Esophagus squamous epithelium (tissue), 5 donors: ENCODE results near the gene PTOV1. TPM values are rescaled to one million over a fixed set of nuclear protein-coding genes. Genes with fewer than 3 reads are reported as not detected.

Experiments
- DNase-seq: peaks from one replicate; lab custom pipeline; 2025; lab: John Stamatoyannopoulos, UW
- H3K27ac ChIP-seq, 4 donors: fragments of 200-600 bp; sonication (generic); one replicate each; pipeline ENCODE4 v1.5.1; 2016 to 2019; ENCODE audit warnings: mild to moderate bottlenecking in 1 of 4
- H3K27me3 ChIP-seq, 4 donors: fragments of 200-600 bp; sonication (generic); 1 replicate in 3 of 4; 2 replicates in 1 of 4; pipeline versions ENCODE4 v1.5.1 to v1.6.0; 2017 to 2021; ENCODE audit warnings: antibody characterized with exemption in 1 of 4
- H3K36me3 ChIP-seq, 3 donors: fragments of 200-600 bp; sonication (generic); one replicate each; pipeline ENCODE4 v1.5.1; 2016 to 2019
- H3K4me1 ChIP-seq, 3 donors: fragments of 200-600 bp; sonication (generic); one replicate each; pipeline ENCODE4 v1.5.1; 2017 to 2019
- H3K4me3 ChIP-seq, 4 donors: fragments of 200-600 bp; sonication (generic); 1 replicate in 3 of 4; 2 replicates in 1 of 4; pipeline ENCODE4 v1.5.1; 2016 to 2019; ENCODE audit warnings: mild to moderate bottlenecking in 2 of 4, moderate library complexity in 1 of 4
- H3K9me3 ChIP-seq, 3 donors: fragments of 200-600 bp; sonication (generic); one replicate each; pipeline ENCODE4 v1.5.1; 2016 to 2019
- CTCF ChIP-seq, 6 experiments: fragments of 450-650 bp in 4 of 6; fragments of 200-600 bp in 2 of 6; sonication (generic) in 2 of 6; IDR thresholded peaks; one replicate each; pipeline ENCODE4 v1.5.1; 2016 to 2019; ENCODE audit warnings: antibody characterized with exemption in 6 of 6, mild to moderate bottlenecking in 4 of 6, moderate library complexity in 4 of 6
- POLR2A ChIP-seq, 4 donors: fragments of 450-650 bp; IDR thresholded peaks; one replicate each; pipeline ENCODE4 v1.6.1; 2017; ENCODE audit warnings: antibody characterized with exemption in 4 of 4, mild to moderate bottlenecking in 4 of 4, moderate library complexity in 3 of 4
- WGBS, 2 donors: methylation state at CpG; one replicate each; pipeline ENCODE4 v1.1.5; 2018; 5-methylcytosine and 5-hydroxymethylcytosine counted together
- intact Hi-C: fragments of 100-400 bp; cut with DNase I; formaldehyde crosslinking; loops from one replicate; pipeline ENCODE4 v1.15.0; 2022
- total RNA-seq, 4 donors: library from RNA; depleted of rRNA; stranded (reverse); fragments of >200 nt; gene quantifications; one replicate each; pipeline ENCODE4 v1.1.0, GENCODE V29; 2016
- donor health status: DM: yes; HTN: yes; CAD: no.

The PTOV1 gene
- total RNA-seq, 4 donors from 2014 or later = 31.3 to 57.0 (median 45.2) TPM

- peak; percentile 93 for DNase-seq
- no peaks in the 10 kb centered on the region for H3K9me3 ChIP-seq
- peak overlapping the region; percentile 86 to 99 (median 94) for H3K4me3 ChIP-seq
- no peaks in the 10 kb centered on the region for H3K27me3 ChIP-seq
- intact Hi-C loops = loop anchor here (10.0 kb wide), 1 partner anchor 62 kb away; the partner anchor contains the start of genes FUZ and MED25
- TF ChIP-seq POLR2A (IDR thresholded peaks at IDR 0.05) = peak in 2 of 4 donors; percentile 21 to 50
- no peak for TF ChIP-seq CTCF (IDR thresholded peaks at IDR 0.05)
- peaks cover 21 to 46% (median 25%) of the 10 kb centered on the region in 3 donors for H3K4me1 ChIP-seq
- WGBS, 2 donors = 0 to 8% methylated on average over 4 to 15 of the region's 46 CpGs
- H3K36me3 ChIP-seq = peaks cover 11 to 61% (median 25%) of the 10 kb centered on the region in 3 donors
- peak overlapping the region; percentile 98 to 100 (median 99) for H3K27ac ChIP-seq
Observed at GRCh38 chr19:49876422-49877019, 25.6 kb downstream of the PTOV1 start.

- Histone ChIP-seq H3K27me3 (no peaks in the 10 kb centered on the region), H3K27ac (peak within 1 kb of the TSS; percentile 98 to 100 (median 99)), H3K9me3 (no peaks in the 10 kb centered on the region), H3K4me3 (peak within 1 kb of the TSS; percentile 86 to 99 (median 94)), H3K4me1 (peaks cover 21 to 46% (median 25%) of the 10 kb centered on the region in 3 donors), H3K36me3 (peaks cover 19 to 61% (median 32%) of the 10 kb centered on the region in 3 donors)
- intact Hi-C loops = loop anchor here (10.0 kb wide), 1 partner anchor 62 kb away; the partner anchor contains the start of genes FUZ and MED25
- TF ChIP-seq CTCF (IDR thresholded peaks at IDR 0.05) = no peak
- peak in 3 of 4 donors; percentile 72 to 90 (median 84) for TF ChIP-seq POLR2A (IDR thresholded peaks at IDR 0.05)
- 0 to 1% methylated on average over 6 to 27 of the region's 61 CpGs for WGBS, 2 donors
- DNase-seq = peak; percentile 92
Observed at GRCh38 chr19:49877020-49877878, 26.3 kb downstream of the PTOV1 start, which contains the start of the genes AKT1S1 and TBC1D17. Gene AKT1S1 (minus strand): TSS chr19:49877355. CDS start chr19:49873295, 4,060 bp downstream. Gene TBC1D17 (plus strand): TSS chr19:49877702. CDS start chr19:49877724, 22 bp downstream.

GRCh38 chr19:49877879-49878743 is 27.2 kb downstream of the PTOV1 start:
- H3K4me3 ChIP-seq = peak overlapping the region; percentile 57 to 99 (median 92)
- peaks cover 17 to 37% (median 25%) of the 10 kb centered on the region in 3 donors for H3K4me1 ChIP-seq
- H3K36me3 ChIP-seq = peaks cover 27 to 61% (median 41%) of the 10 kb centered on the region in 3 donors
- no peak for TF ChIP-seq CTCF (IDR thresholded peaks at IDR 0.05)
- no peak for TF ChIP-seq POLR2A (IDR thresholded peaks at IDR 0.05)
- DNase-seq = peak; percentile 90
- peaks cover 0 to 6% (median 0%) of the 10 kb centered on the region in 3 donors for H3K9me3 ChIP-seq
- intact Hi-C loops = loop anchor here (10.0 kb wide), 1 partner anchor 63 kb away; the partner anchor contains the start of genes FUZ and MED25
- WGBS, 2 donors = 10 to 18% methylated on average over 11 to 24 of the region's 41 CpGs
- peak overlapping the region; percentile 98 to 100 (median 99) for H3K27ac ChIP-seq
- no peaks in the 10 kb centered on the region for H3K27me3 ChIP-seq

- H3K27ac ChIP-seq = peak overlapping the region; percentile 98 to 100 (median 99)
- intact Hi-C loops = loop anchor here (10.0 kb wide), 1 partner anchor 64 kb away; the partner anchor contains the start of genes FUZ and MED25
- no peaks in the 10 kb centered on the region for H3K27me3 ChIP-seq
- H3K36me3 ChIP-seq = peaks cover 33 to 61% (median 47%) of the 10 kb centered on the region in 3 donors
- peaks cover 17 to 35% (median 25%) of the 10 kb centered on the region in 3 donors for H3K4me1 ChIP-seq
- 68 to 91% methylated on average over 4 to 9 of the region's 9 CpGs for WGBS, 2 donors
- H3K9me3 ChIP-seq = peaks cover 0 to 6% (median 0%) of the 10 kb centered on the region in 3 donors
- H3K4me3 ChIP-seq = peak overlapping the region; percentile 57 to 99 (median 92)
- no peak for TF ChIP-seq POLR2A (IDR thresholded peaks at IDR 0.05)
- no peak for TF ChIP-seq CTCF (IDR thresholded peaks at IDR 0.05)
- DNase-seq = no peak
Observed at GRCh38 chr19:49878744-49879070, 27.7 kb downstream of the PTOV1 start.
